Esophagus (tissue), 2 donors: Measurements from ENCODE around the gene BCAS3. TPM values are rescaled to one million over a fixed set of nuclear protein-coding genes. Genes with fewer than 3 reads are reported as not detected.

Experiments used
- H3K27ac ChIP-seq, 2 donors: one replicate each; pipeline ENCODE4 v1.5.1; 2013; ENCODE audit warnings: low read depth in 2 of 2, mild to moderate bottlenecking in 2 of 2, inconsistent platforms in 1 of 2, low read length in 1 of 2, moderate library complexity in 1 of 2
- H3K27me3 ChIP-seq, 2 donors: one replicate each; pipeline ENCODE4 v1.6.1; 2013; ENCODE audit warnings: low read length in 2 of 2, control low read depth in 1 of 2, mild to moderate bottlenecking in 1 of 2; ENCODE audit not compliant: insufficient read depth in 2 of 2, control insufficient read depth in 1 of 2
- H3K36me3 ChIP-seq, 2 donors: one replicate each; pipeline ENCODE4 v1.6.1; 2013; ENCODE audit warnings: low read length in 1 of 2; ENCODE audit not compliant: control insufficient read depth in 2 of 2, insufficient read depth in 2 of 2
- H3K4me1 ChIP-seq, 2 donors: one replicate each; pipeline ENCODE4 v1.6.1; 2013; ENCODE audit warnings: low read length in 1 of 2; ENCODE audit not compliant: control insufficient read depth in 2 of 2, insufficient read depth in 2 of 2
- H3K4me3 ChIP-seq, 2 donors: one replicate each; pipeline ENCODE4 v1.5.1; 2013; ENCODE audit warnings: low read length in 2 of 2, mild to moderate bottlenecking in 2 of 2, low read depth in 1 of 2, moderate library complexity in 1 of 2
- H3K9me3 ChIP-seq, 2 donors: one replicate each; pipeline ENCODE4 v1.6.1; 2013; ENCODE audit warnings: mild to moderate bottlenecking in 2 of 2, low read depth in 1 of 2, low read length in 1 of 2, moderate library complexity in 1 of 2; ENCODE audit not compliant: control insufficient read depth in 2 of 2, insufficient read depth in 1 of 2
- WGBS, 2 donors: extraction: QIAGEN DNeasy Blood & Tissue Kit; methylation state at CpG; one replicate each; pipeline ENCODE4 v1.1.7; 2013; 5-methylcytosine and 5-hydroxymethylcytosine counted together
- polyA plus RNA-seq, 2 donors: library from polyadenylated mRNA; stranded (reverse); fragments of 200-250 nt; gene quantifications; one replicate each; pipeline ENCODE4 v1.2.3, GENCODE V29; 2013
- donor health status: healthy with polysubstance abuse.
- donor health status: Bipolar disorder and iron deficiency.

The BCAS3 gene
- polyA plus RNA-seq, 2 donors: 4.7 to 6.6 TPM

DNA sequence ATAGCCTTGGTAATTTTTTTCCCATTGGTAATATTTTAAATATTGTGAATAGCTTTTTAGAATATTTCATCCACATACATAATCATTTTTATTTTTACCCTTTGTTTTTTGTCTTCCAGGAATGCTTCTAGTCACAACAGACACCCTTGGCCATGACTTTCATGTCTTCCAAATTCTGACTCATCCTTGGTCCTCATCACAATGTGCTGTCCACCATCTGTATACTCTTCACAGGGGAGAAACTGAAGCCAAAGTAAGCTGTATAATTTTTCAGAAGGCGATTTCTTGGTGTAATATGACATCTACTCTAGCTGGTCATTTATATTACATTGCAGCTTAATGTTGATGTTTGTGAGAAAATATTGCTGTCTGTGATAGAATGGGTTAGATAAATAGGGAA is 269.4 kb downstream of the BCAS3 start:
- Histone ChIP-seq H3K27ac (no peak overlapping the region), H3K36me3 (no peaks in the 10 kb centered on the region), H3K4me3 (no peak overlapping the region), H3K4me1 (no peaks in the 10 kb centered on the region), H3K27me3 (no peaks in the 10 kb centered on the region), H3K9me3 (no peaks in the 10 kb centered on the region)
- 72 to 77% methylated on average over 1 of the region's 1 CpG for WGBS, 2 donors

DNA sequence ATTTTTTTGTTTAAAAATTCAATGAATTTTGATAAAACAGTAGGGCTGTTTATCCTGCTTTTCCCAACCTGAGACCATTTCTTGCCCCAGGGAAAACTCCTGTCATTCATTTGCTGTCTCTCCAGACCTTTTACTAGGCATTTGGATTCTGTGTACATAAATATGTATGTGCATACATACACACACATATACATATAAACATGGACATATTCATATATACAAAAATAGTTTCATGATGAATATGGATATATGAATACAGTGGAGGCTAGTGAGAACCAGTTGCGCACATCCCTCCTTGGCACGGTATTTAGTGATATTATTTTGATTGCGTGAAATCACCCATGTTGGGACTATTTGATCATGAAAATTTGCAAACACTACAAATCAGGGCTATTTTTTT is 269.9 kb downstream of the BCAS3 start:
- H3K27me3 ChIP-seq: no peaks in the 10 kb centered on the region
- no peaks in the 10 kb centered on the region for H3K9me3 ChIP-seq
- H3K36me3 ChIP-seq: no peaks in the 10 kb centered on the region
- H3K4me1 ChIP-seq: no peaks in the 10 kb centered on the region
- no peak overlapping the region for H3K4me3 ChIP-seq
- no peak overlapping the region for H3K27ac ChIP-seq
- WGBS, 2 donors: 98 to 99% methylated on average over 3 of the region's 3 CpGs

DNA sequence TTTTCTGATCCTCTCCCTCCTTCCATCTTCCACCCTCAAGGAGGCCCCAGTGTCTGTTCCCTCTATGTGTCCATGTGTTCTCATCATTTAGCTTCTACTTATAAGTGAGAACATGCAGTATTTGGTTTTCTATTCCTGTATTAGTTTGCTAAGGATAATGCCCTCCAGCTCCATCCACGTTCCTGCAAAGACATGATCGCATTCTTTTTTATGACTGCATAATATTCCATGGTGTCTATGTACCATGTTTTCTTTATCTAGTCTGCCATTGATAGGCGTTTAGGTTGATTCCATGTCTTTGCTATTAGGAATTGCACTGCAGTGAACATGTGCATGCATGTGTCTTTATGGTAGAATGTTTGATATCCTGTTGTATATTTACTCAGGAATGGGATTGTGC is 275.1 kb downstream of the BCAS3 start:
- no peak overlapping the region for H3K27ac ChIP-seq
- no peak overlapping the region for H3K4me3 ChIP-seq
- H3K27me3 ChIP-seq: no peaks in the 10 kb centered on the region
- no peaks in the 10 kb centered on the region for H3K36me3 ChIP-seq
- WGBS, 2 donors: 94 to 96% methylated on average over 3 of the region's 3 CpGs
- no peaks in the 10 kb centered on the region for H3K9me3 ChIP-seq
- H3K4me1 ChIP-seq: no peaks in the 10 kb centered on the region

DNA sequence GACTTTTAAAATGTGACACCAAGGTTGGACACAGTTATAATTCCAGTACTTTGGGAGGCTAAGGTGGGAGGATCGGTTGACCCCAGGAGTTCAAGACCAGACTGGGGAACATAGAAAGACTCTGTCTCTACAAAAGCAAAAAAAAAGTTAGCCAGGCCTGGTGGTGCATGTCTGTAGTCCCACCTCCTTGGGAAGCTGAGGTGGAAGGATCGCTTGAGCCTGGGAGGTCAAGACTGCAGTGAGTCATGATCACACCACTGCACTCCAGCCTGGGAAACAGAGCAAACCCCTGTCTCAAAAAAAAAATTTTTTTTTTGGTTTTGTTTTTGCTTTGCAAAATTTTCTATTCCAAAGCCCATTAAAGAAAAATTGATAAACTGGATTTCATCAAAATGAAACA is 281.4 kb downstream of the BCAS3 start:
- Histone ChIP-seq H3K36me3 (peaks cover 0 to 2% of the 10 kb centered on the region in 2 donors), H3K27me3 (no peaks in the 10 kb centered on the region), H3K4me1 (no peaks in the 10 kb centered on the region), H3K27ac (no peak overlapping the region), H3K4me3 (no peak overlapping the region), H3K9me3 (peaks cover 0 to 2% of the 10 kb centered on the region in 2 donors)
- WGBS, 2 donors: 92 to 94% methylated on average over 2 of the region's 2 CpGs

DNA sequence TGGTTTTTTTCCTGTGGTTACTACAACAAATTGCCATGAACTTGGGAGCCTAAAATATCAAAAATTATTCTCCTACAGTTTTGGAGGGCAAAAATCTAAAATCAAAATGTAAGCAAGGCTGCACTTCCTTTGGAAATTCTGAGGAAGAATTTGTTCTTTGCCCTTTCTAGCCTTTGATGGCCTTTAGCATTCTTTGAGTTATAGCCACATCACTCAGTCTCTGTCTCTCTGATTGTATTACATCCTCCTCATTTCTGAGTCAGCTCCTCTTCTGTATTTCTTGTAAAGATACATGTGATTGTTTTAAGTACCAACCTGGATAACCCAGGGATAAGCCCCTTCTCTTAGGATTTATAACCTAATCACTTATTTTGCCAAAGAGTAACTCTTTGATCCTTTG is 282.0 kb downstream of the BCAS3 start:
- H3K9me3 ChIP-seq: peaks cover 0 to 2% of the 10 kb centered on the region in 2 donors
- no peaks in the 10 kb centered on the region for H3K4me1 ChIP-seq
- peaks cover 0 to 2% of the 10 kb centered on the region in 2 donors for H3K36me3 ChIP-seq
- H3K4me3 ChIP-seq: no peak overlapping the region
- no peaks in the 10 kb centered on the region for H3K27me3 ChIP-seq
- no peak overlapping the region for H3K27ac ChIP-seq

DNA sequence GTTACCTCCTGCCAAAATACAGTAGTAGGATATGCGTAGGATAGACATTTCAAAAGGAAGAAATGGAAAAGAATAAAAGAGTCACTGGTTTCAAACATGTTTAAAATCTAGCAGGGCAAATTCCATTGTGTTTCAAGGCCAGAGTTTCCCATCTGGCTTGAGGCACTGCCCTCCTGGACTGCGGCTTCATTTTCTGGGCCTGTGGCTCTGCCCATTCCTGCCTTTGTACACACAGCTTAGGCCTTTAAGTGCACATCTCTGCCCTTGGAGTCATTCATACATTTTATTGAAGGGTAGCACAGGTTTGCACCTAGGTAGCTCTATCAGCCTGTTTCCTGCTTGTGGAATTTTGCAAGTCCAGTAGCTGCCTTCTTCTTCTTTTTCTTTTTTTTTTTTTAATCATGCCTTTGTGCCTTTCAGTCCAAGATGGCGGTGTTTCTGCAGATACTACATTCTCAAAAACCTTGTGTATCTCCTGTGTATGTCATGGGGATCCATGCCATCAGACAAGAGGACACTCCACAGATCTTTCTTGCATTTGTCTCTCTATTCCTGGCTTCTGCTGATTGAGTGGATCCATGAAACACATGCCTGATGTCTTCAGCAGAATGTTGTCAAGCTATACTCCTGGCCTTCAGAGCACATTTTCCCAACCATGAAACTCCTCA is 282.9 kb downstream of the BCAS3 start:
- H3K4me1 ChIP-seq: no peaks in the 10 kb centered on the region
- H3K9me3 ChIP-seq: peaks cover 0 to 2% of the 10 kb centered on the region in 2 donors
- H3K27ac ChIP-seq: no peak overlapping the region
- no peaks in the 10 kb centered on the region for H3K27me3 ChIP-seq
- WGBS, 2 donors: 94 to 95% methylated on average over 3 of the region's 3 CpGs
- H3K36me3 ChIP-seq: peaks cover 0 to 2% of the 10 kb centered on the region in 2 donors
- no peak overlapping the region for H3K4me3 ChIP-seq

DNA sequence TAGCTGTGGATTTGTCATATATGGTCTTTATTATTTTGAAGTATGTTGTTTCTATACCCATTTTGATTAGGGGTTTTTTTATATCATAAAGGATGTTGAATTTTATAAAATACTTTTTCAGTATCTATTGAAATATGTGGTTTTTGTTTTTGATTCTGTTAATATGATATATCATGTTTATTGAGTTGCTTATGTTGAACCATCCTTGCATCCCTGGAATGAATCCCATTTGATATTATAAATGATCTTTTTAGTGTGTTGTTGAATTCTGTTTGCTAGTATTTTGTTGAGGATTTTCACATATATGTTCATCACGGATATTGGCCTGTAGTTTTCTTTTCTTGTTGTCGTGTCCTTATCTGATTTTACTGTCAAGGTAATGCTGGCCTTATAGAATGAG is 286.5 kb downstream of the BCAS3 start:
- H3K4me3 ChIP-seq: no peak overlapping the region
- H3K36me3 ChIP-seq: peaks cover 0 to 2% of the 10 kb centered on the region in 2 donors
- H3K27me3 ChIP-seq: no peaks in the 10 kb centered on the region
- 93 to 94% methylated on average over 2 of the region's 2 CpGs for WGBS, 2 donors
- no peak overlapping the region for H3K27ac ChIP-seq
- H3K4me1 ChIP-seq: no peaks in the 10 kb centered on the region
- H3K9me3 ChIP-seq: peaks cover 0 to 2% of the 10 kb centered on the region in 2 donors

DNA sequence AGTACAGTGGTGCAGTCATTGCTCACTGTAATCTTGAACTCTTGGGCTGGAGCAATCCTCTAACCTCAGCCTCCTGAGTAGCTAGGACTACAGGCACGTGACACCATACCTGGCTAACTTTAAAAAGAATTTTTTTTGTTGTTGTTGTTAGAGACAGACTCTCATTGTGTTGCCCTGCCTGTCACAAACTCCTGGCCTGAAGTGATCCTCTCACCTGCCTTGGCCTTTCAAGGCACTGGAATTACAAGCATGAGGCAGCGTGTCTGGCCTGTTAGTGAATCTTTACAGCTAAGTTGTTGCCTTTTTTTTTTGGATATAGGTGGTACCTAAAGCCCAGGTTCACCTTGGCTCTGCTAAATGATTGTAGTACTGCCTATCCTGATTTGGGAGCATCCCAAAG is 290.6 kb downstream of the BCAS3 start:
- Histone ChIP-seq H3K27ac (no peak overlapping the region), H3K9me3 (no peaks in the 10 kb centered on the region), H3K27me3 (no peaks in the 10 kb centered on the region), H3K4me1 (no peaks in the 10 kb centered on the region), H3K36me3 (no peaks in the 10 kb centered on the region), H3K4me3 (no peak overlapping the region)
- WGBS, 2 donors: 93% methylated on average over 2 of the region's 2 CpGs

DNA sequence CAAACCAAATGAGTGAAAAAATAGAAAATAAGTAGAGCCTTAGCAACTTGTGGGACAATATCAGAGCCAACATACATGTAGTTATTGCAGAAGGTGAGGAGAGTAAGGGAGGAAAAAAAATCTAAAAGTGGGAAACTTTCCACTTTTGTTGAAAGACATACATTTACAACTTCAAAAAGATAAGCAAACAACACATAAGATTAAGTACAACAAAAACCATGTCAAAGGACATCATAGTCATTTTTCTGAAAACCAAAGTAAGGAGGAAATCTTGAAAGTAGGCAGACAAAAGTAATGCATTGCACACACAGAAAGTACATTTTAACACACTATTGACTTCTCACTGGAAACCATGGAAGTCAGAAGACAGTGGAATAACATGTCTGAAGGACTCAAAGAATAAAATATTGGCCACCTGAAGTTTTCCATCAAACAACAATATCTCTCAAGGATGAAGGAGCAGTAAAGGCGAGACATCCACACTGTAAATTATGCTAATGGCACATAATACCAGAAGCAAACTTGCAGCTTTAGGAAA is 291.9 kb downstream of the BCAS3 start:
- Histone ChIP-seq H3K27ac (no peak overlapping the region), H3K9me3 (no peaks in the 10 kb centered on the region), H3K4me3 (no peak overlapping the region), H3K4me1 (no peaks in the 10 kb centered on the region), H3K27me3 (no peaks in the 10 kb centered on the region), H3K36me3 (no peaks in the 10 kb centered on the region)
- WGBS, 2 donors: 97 to 98% methylated on average over 1 of the region's 1 CpG

DNA sequence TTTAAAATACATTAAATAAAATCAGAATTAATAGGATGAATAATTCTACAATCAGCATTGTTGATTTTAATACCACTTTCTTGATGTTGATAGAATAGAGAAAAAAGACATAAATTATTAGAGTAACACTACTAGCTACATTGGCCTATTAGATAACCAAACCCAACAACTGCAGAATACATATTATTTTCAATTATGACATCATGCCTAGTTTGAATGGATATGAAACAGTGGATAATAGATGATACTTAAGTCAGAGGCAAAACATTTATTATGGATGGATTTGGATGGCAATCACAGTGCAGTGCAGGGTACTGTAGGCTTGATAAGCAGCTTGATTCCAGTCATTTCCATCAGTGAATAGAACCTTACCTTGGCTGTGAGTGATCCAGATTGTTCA is 293.1 kb downstream of the BCAS3 start:
- H3K4me3 ChIP-seq: no peak overlapping the region
- H3K9me3 ChIP-seq: no peaks in the 10 kb centered on the region
- no peaks in the 10 kb centered on the region for H3K4me1 ChIP-seq
- no peaks in the 10 kb centered on the region for H3K36me3 ChIP-seq
- no peak overlapping the region for H3K27ac ChIP-seq
- H3K27me3 ChIP-seq: no peaks in the 10 kb centered on the region
